MCF 10A (cell line): ENCODE measurements around the gene NCOA4. TPM values are rescaled to one million over a fixed set of nuclear protein-coding genes. Genes with fewer than 3 reads are reported as not detected.
A peak's percentile ranks its signal among the peaks of the same experiment; 100 is the strongest.
"Not testable (repeated sequence)": the region's sequence is repeated elsewhere in the genome, so short reads cannot be mapped to it uniquely, and the experiment has no call there.

ENCODE experiments used
- BruUV-seq: library from RNA; stranded (reverse); fragments of 400-500 nt; replicated peaks from 2 replicates; lab custom pipeline; 2021; lab: Mats Ljungman, UMichigan
- CTCF ChIA-PET: fragments of 300-600 bp; sonication (Branson Sonifier 250); formaldehyde crosslinking; extraction: SDS; loops from one replicate; lab custom pipeline; 2021; ENCODE audit warnings: antibody characterized with exemption, inconsistent platforms; lab: Yijun Ruan, JAX
- POLR2A ChIA-PET: fragments of 300-600, 350-650 bp; sonication (Branson Sonifier 250); formaldehyde crosslinking; extraction: SDS; loops from one replicate; lab custom pipeline; 2020; ENCODE audit warnings: antibody characterized with exemption, inconsistent platforms; lab: Yijun Ruan, JAX
- DNase-seq: peaks from one replicate; pipeline ENCODE4 v3.0.0-alpha.2; 2018; ENCODE audit not compliant: unreplicated experiment
- H3K27ac Mint-ChIP-seq: one replicate; pipeline ENCODE4 v1.8.0; 2022; ENCODE audit warnings: mild to moderate bottlenecking, low read depth, mixed read lengths; ENCODE audit not compliant: unreplicated experiment
- H3K27me3 Mint-ChIP-seq: one replicate; pipeline ENCODE4 v1.8.0; 2022; ENCODE audit warnings: mixed read lengths; ENCODE audit not compliant: insufficient read depth, unreplicated experiment
- H3K36me3 Mint-ChIP-seq: one replicate; pipeline ENCODE4 v1.8.0; 2022; ENCODE audit warnings: mild to moderate bottlenecking, moderate library complexity, mixed read lengths; ENCODE audit not compliant: insufficient read depth, unreplicated experiment
- H3K4me1 Mint-ChIP-seq: one replicate; pipeline ENCODE4 v1.8.0; 2022; ENCODE audit warnings: mixed read lengths; ENCODE audit not compliant: insufficient read depth, unreplicated experiment
- H3K4me3 Mint-ChIP-seq: one replicate; pipeline ENCODE4 v1.8.0; 2022; ENCODE audit warnings: mild to moderate bottlenecking, moderate library complexity, mixed read lengths; ENCODE audit not compliant: unreplicated experiment
- H3K9me3 Mint-ChIP-seq: one replicate; pipeline ENCODE4 v1.8.0; 2022; ENCODE audit warnings: mixed read lengths; ENCODE audit not compliant: unreplicated experiment
- CTCF ChIP-seq: fragments of 200-600 bp; IDR thresholded peaks from one replicate; pipeline ENCODE4 v1.8.0; 2022; ENCODE audit warnings: antibody characterized with exemption, mild to moderate bottlenecking; ENCODE audit not compliant: unreplicated experiment
- intact Hi-C: fragments of 100-400 bp; cut with micrococcal nuclease; formaldehyde crosslinking; loops from 2 replicates; pipeline ENCODE4 v1.14.1; 2022
- total RNA-seq: library from RNA; stranded (reverse); gene quantifications from 2 replicates; pipeline ENCODE4 v1.2.3, GENCODE V29; 2022

The NCOA4 gene
- total RNA-seq, 1 experiment from 2014 or later, result 81.6 TPM

GRCh38 chr10:46052057-46052790 lies 21.8 kb upstream of the NCOA4 start:
- no peak for DNase-seq
- intact Hi-C loops, result no loop called here
- ChIA-PET CTCF (no interaction called here), POLR2A (no interaction called here)
- Mint-ChIP-seq H3K4me1 (peaks cover 7% of the 10 kb centered on the region), H3K9me3 (peaks cover 7% of the 10 kb centered on the region), H3K27ac (no peak overlapping the region), H3K4me3 (no peak overlapping the region), H3K36me3 (no peaks in the 10 kb centered on the region), H3K27me3 (peaks cover 36% of the 10 kb centered on the region)
- BruUV-seq, result no TSS peak
- no peak for TF ChIP-seq CTCF

- intact Hi-C loops, result no loop called here
- no peaks in the 10 kb centered on the region for H3K9me3 Mint-ChIP-seq
- no peak for TF ChIP-seq CTCF
- H3K36me3 Mint-ChIP-seq, result no peaks in the 10 kb centered on the region
- peak; percentile 27 for DNase-seq
- peaks cover 7% of the 10 kb centered on the region for H3K4me1 Mint-ChIP-seq
- H3K4me3 Mint-ChIP-seq, result no peak overlapping the region
- H3K27me3 Mint-ChIP-seq, result peaks cover 43% of the 10 kb centered on the region
- CTCF ChIA-PET, result interaction anchor here (0.6 kb wide), 1 partner anchor 13 kb away, joined by 4 read pairs; no protein-coding TSS in a partner anchor
- no peak overlapping the region for H3K27ac Mint-ChIP-seq
- POLR2A ChIA-PET, result interaction anchor here (0.6 to 1.0 kb wide), 3 partner anchors 17 to 587 kb away, joined by 3 read pairs; no protein-coding TSS in a partner anchor
- BruUV-seq, result no TSS peak
Measured at GRCh38 chr10:46050941-46051623, 20.7 kb upstream of the NCOA4 start.

- H3K36me3 Mint-ChIP-seq, CTCF ChIA-PET, intact Hi-C loops, POLR2A ChIA-PET, DNase-seq, H3K4me1 Mint-ChIP-seq, H3K27ac Mint-ChIP-seq, H3K9me3 Mint-ChIP-seq, H3K4me3 Mint-ChIP-seq, BruUV-seq: not testable (repeated sequence)
- peaks cover 52% of the 10 kb centered on the region for H3K27me3 Mint-ChIP-seq
Measured at GRCh38 chr10:46049497-46049831, 19.0 kb upstream of the NCOA4 start.

- no TSS peak for BruUV-seq
- CTCF ChIA-PET, result interaction anchor here (0.9 kb wide), 1 partner anchor 19 kb away, joined by 4 read pairs; no protein-coding TSS in a partner anchor
- H3K27ac Mint-ChIP-seq, result no peak overlapping the region
Measured at GRCh38 chr10:46048152-46048551, 17.7 kb upstream of the NCOA4 start.

More at GRCh38 chr10:46048152-46048551, 17.7 kb upstream of the NCOA4 start:
- Mint-ChIP-seq H3K4me3 (no peak overlapping the region), H3K36me3 (no peaks in the 10 kb centered on the region), H3K27me3 (peaks cover 62% of the 10 kb centered on the region), H3K9me3 (no peaks in the 10 kb centered on the region), H3K4me1 (peaks cover 7% of the 10 kb centered on the region)
- intact Hi-C loops, result no loop called here
- no peak for DNase-seq
- POLR2A ChIA-PET, result no interaction called here
- TF ChIP-seq CTCF, result no peak
